ENCODE measurements around the gene SUCLG1.

Gene SUCLG1

DNA sequence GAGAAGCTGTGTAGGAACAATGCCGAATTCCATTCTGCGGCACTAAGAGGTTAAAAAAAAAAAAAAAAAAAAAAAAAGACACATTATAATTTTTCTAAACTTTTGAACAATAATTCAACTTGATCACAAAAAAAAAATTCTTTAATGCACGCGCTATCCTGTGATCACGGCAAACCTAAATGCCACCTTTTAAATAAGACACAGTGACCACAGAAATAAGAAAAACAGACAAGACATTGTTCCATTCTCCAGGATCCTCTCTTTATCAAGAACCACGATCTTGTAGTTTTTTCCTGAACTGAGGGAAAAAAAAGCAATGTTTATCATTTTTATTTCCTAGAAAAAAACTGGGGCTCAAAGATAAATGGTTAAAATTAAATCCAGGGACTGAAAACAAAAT, 9.4 kb downstream of the SUCLG1 start:
- Histone ChIP-seq H3K27ac (ENCODE audit: low read depth, low read length) (no peak overlapping the region), H2AFZ (ENCODE audit: low read length, unreplicated experiment) (no peak overlapping the region), H3K79me2 (ENCODE audit: control insufficient read depth, insufficient read depth, low read length, unreplicated experiment) (peaks cover 37% of the 10 kb centered on the region), H3K4me1 (ENCODE audit: control insufficient read depth, insufficient read depth, low read length, unreplicated experiment) (no peaks in the 10 kb centered on the region), H3K27me3 (ENCODE audit: insufficient read depth, low read length) (no peaks in the 10 kb centered on the region), H3K4me3 (ENCODE audit: low read depth, low read length) (no peak overlapping the region), H3K36me3 (ENCODE audit: insufficient read depth, low read length) (no peaks in the 10 kb centered on the region)

DNA sequence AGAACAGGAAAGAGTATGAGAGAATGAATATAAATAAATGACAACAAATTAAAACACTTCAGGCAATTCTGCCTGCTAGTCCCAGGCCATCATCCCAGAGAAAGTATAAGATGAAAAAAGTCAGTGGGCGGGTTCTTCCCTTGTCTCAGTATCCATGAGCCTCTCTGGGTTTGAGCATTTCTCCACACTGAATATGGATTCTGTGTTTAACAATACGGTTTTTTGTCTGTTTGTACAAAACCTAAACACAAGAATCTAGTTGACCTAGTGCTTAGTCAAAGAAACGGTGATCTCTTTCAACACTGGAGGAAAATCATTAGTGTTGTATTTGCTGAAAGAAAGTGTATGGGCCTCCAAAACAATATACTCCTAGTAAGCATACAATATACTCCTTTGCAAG, 10.0 kb downstream of the SUCLG1 start:
- H3K27me3 ChIP-seq (ENCODE audit: insufficient read depth, low read length), result no peaks in the 10 kb centered on the region
- peaks cover 31% of the 10 kb centered on the region for H3K79me2 ChIP-seq (ENCODE audit: control insufficient read depth, insufficient read depth, low read length, unreplicated experiment)
- H2AFZ ChIP-seq (ENCODE audit: low read length, unreplicated experiment), result no peak overlapping the region
- H3K4me1 ChIP-seq (ENCODE audit: control insufficient read depth, insufficient read depth, low read length, unreplicated experiment), result no peaks in the 10 kb centered on the region
- no peaks in the 10 kb centered on the region for H3K36me3 ChIP-seq (ENCODE audit: insufficient read depth, low read length)
- no peak overlapping the region for H3K4me3 ChIP-seq (ENCODE audit: low read depth, low read length)
- no peak overlapping the region for H3K27ac ChIP-seq (ENCODE audit: low read depth, low read length)

DNA sequence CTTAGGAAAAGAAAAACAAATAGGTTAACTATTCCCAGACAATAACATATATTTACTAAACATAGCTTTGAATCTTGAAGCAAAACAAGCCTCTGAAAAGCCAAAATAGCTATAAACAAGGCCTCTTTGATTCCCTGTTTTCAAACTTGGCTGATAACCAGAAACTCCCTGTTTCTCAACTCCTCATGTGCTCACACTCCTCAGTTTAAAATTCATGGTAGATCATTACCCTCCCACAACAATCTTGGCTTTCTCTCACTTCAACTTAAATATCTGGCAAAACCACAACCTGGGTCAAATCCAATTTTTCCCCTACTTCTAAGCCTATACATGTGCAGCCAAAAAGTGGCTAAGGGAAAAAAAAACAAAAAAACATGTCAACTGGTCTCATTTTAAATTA, 15.6 kb downstream of the SUCLG1 start:
- H3K4me1 ChIP-seq (ENCODE audit: control insufficient read depth, insufficient read depth, low read length, unreplicated experiment), result no peaks in the 10 kb centered on the region
- H3K4me3 ChIP-seq (ENCODE audit: low read depth, low read length), result no peak overlapping the region
- no peak overlapping the region for H3K27ac ChIP-seq (ENCODE audit: low read depth, low read length)
- peaks cover 4% of the 10 kb centered on the region for H3K79me2 ChIP-seq (ENCODE audit: control insufficient read depth, insufficient read depth, low read length, unreplicated experiment)
- H3K36me3 ChIP-seq (ENCODE audit: insufficient read depth, low read length), result peaks cover 17% of the 10 kb centered on the region
- H2AFZ ChIP-seq (ENCODE audit: low read length, unreplicated experiment), result no peak overlapping the region
- H3K27me3 ChIP-seq (ENCODE audit: insufficient read depth, low read length), result no peaks in the 10 kb centered on the region

DNA sequence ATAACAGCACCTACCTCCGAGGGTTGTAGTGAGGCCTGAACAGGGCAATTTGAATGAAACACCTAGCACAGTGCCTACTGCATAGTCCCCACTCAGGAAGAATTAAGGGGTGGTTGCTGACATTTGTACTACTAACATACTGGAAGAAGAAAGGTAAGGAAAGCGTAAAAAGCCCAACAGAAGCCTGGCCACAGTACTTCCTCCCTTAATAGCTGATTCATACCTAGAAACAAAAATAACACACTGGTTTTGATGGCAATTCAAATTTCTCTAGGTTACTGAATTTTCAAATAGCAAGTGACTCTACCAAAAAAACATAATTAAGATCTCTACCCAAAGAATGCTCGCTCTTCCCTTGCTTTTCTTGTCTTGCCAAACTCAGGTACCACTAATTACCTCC, 16.2 kb downstream of the SUCLG1 start:
- Histone ChIP-seq H3K27me3 (ENCODE audit: insufficient read depth, low read length) (no peaks in the 10 kb centered on the region), H3K4me1 (ENCODE audit: control insufficient read depth, insufficient read depth, low read length, unreplicated experiment) (no peaks in the 10 kb centered on the region), H3K36me3 (ENCODE audit: insufficient read depth, low read length) (peaks cover 22% of the 10 kb centered on the region), H3K27ac (ENCODE audit: low read depth, low read length) (no peak overlapping the region), H3K4me3 (ENCODE audit: low read depth, low read length) (no peak overlapping the region), H3K79me2 (ENCODE audit: control insufficient read depth, insufficient read depth, low read length, unreplicated experiment) (peaks cover 4% of the 10 kb centered on the region), H2AFZ (ENCODE audit: low read length, unreplicated experiment) (no peak overlapping the region)

DNA sequence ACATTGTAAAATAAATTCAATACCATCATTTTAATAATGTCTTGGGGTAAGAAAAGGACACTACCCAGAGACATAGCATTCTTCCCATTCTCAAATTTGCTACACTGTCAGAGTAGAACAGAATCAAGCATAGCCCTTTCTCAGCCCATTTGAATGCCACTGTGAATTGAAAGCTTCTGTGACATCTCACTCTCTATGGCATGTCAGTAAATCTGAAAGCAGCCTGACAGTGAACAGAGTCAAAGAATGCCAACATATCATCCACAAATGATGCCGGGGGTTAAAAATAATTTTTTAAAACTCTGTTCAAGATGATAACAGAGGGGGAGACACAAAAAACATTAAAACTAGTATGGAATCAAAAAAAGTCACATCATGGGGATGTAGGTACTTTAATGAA, 17.6 kb downstream of the SUCLG1 start:
- no peaks in the 10 kb centered on the region for H3K27me3 ChIP-seq (ENCODE audit: insufficient read depth, low read length)
- H3K27ac ChIP-seq (ENCODE audit: low read depth, low read length), result no peak overlapping the region
- H3K4me3 ChIP-seq (ENCODE audit: low read depth, low read length), result no peak overlapping the region
- H3K79me2 ChIP-seq (ENCODE audit: control insufficient read depth, insufficient read depth, low read length, unreplicated experiment), result peaks cover 4% of the 10 kb centered on the region
- no peaks in the 10 kb centered on the region for H3K4me1 ChIP-seq (ENCODE audit: control insufficient read depth, insufficient read depth, low read length, unreplicated experiment)
- H2AFZ ChIP-seq (ENCODE audit: low read length, unreplicated experiment), result no peak overlapping the region
- H3K36me3 ChIP-seq (ENCODE audit: insufficient read depth, low read length), result peaks cover 27% of the 10 kb centered on the region

DNA sequence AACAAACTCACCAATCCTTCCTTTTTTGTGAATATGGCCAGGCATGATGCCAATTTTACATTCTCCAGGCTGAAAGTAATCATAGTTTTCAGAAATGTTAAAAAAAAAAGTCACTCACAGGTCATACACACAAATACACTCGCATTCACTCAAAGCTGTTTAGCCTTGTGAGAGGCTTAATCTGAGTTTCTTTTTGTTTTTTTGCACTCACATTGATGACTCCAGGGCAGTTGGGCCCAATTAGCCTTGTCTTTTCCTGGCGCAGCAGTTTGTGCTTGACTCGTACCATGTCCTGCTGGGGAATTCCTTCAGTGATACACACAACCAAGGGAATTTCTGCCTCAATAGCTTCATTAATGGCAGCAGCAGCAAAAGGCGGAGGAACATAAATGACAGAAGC, 18.0 kb downstream of the SUCLG1 start:
- Histone ChIP-seq H3K79me2 (ENCODE audit: control insufficient read depth, insufficient read depth, low read length, unreplicated experiment) (peaks cover 2% of the 10 kb centered on the region), H2AFZ (ENCODE audit: low read length, unreplicated experiment) (no peak overlapping the region), H3K27me3 (ENCODE audit: insufficient read depth, low read length) (no peaks in the 10 kb centered on the region), H3K36me3 (ENCODE audit: insufficient read depth, low read length) (peaks cover 27% of the 10 kb centered on the region), H3K4me1 (ENCODE audit: control insufficient read depth, insufficient read depth, low read length, unreplicated experiment) (peaks cover 4% of the 10 kb centered on the region), H3K4me3 (ENCODE audit: low read depth, low read length) (no peak overlapping the region), H3K27ac (ENCODE audit: low read depth, low read length) (no peak overlapping the region)

DNA sequence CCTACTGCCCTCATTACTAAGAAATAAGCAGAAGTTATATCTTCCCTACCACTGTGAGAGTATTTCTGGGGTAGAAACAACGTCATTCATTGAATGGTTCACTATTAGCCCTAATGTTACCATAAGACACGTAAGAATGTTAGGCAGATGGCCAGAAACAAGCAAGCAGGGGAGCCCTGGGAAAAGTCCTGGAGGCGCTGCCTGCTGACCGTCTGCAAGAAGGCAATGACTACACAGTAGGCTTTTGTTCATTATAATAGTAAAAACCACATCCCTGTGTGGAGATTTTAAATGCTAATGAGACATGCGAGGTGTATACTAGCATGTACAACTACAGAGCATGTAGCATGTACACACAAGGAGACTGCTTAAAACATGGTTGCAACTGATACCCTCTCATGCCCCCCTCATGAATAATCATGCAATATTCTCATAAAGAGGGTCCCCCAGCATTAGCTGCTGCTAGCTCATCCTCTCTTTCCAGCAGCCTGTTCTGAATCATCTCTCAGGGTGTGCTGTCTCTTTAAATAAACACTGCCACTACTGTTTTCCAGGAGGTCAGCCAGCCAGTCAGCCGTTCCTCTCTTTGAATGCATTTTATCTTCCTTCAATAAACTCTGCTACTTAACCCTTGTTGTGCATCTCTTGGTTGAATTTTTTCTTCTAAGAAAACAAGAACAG, 23.6 kb downstream of the SUCLG1 start:
- no peak overlapping the region for H3K27ac ChIP-seq (ENCODE audit: low read depth, low read length)
- no peak overlapping the region for H2AFZ ChIP-seq (ENCODE audit: low read length, unreplicated experiment)
- no peaks in the 10 kb centered on the region for H3K27me3 ChIP-seq (ENCODE audit: insufficient read depth, low read length)
- peaks cover 36% of the 10 kb centered on the region for H3K36me3 ChIP-seq (ENCODE audit: insufficient read depth, low read length)
- H3K79me2 ChIP-seq (ENCODE audit: control insufficient read depth, insufficient read depth, low read length, unreplicated experiment), result no peaks in the 10 kb centered on the region
- peaks cover 10% of the 10 kb centered on the region for H3K4me1 ChIP-seq (ENCODE audit: control insufficient read depth, insufficient read depth, low read length, unreplicated experiment)
- no peak overlapping the region for H3K4me3 ChIP-seq (ENCODE audit: low read depth, low read length)

DNA sequence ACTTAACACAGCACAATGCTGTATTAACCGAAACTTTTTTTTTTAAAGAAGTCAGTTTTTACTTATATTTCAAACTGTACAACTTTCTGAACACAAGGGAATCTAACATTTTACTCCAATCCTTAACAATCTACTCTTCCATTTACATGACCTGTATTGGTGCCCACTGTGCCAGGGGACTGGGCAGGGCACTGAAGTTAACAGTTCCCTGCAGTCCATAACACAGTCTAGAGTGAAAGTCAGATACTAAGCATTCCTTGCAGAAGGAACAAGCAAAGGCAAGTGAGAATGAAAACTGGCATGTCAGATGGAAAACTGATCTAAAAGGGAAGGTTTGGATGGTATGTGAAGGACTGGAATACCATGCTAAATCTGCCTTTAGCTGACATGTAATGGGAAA, 29.8 kb downstream of the SUCLG1 start:
- H3K27ac ChIP-seq (ENCODE audit: low read depth, low read length), result no peak overlapping the region
- H3K36me3 ChIP-seq (ENCODE audit: insufficient read depth, low read length), result peaks cover 28% of the 10 kb centered on the region
- H3K79me2 ChIP-seq (ENCODE audit: control insufficient read depth, insufficient read depth, low read length, unreplicated experiment), result no peaks in the 10 kb centered on the region

DNA sequence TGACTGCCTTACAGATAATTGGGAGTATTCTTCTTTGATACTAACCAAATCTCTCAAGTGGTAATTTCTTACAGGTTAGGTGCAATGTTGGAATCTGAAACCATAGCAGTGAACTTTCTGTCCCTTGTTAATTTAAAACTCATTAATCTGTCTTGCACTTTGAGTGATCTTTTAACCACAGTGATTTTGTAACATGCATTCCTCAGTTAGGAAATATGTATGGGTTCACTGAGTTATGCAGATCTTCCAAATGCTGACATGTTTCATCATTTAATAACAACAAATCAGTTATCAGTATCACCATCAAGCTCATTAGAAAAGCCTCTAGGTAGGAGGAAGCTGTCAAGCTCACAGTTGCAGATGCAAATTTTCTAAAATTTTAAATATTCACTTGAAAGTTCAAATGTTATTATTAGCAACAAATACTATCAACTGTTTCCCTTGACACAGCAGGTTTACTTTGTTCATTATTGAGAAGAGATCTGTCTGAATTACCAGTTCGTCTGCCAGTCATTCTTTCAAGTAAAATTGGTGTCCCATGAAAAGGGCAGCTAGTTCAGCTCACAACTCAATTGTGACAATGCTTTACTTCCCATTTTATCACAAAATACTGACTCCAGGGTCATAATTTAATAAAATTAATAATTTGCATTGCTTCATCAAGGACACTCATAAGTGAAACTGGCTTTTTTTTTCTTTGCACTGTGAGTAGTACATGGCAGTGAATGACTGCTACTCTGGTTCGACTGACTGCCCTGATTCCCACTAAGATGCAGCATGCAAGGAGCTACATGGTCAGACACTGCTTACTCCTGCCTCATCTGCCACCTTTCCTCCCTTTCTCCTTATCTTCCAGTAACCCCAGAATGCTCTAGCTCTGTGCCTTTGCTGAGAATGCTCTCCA, 31.6 kb downstream of the SUCLG1 start:
- Histone ChIP-seq H3K79me2 (ENCODE audit: control insufficient read depth, insufficient read depth, low read length, unreplicated experiment) (no peaks in the 10 kb centered on the region), H3K27ac (ENCODE audit: low read depth, low read length) (no peak overlapping the region), H3K27me3 (ENCODE audit: insufficient read depth, low read length) (no peaks in the 10 kb centered on the region), H3K4me3 (ENCODE audit: low read depth, low read length) (no peak overlapping the region), H3K4me1 (ENCODE audit: control insufficient read depth, insufficient read depth, low read length, unreplicated experiment) (no peaks in the 10 kb centered on the region), H2AFZ (ENCODE audit: low read length, unreplicated experiment) (no peak overlapping the region), H3K36me3 (ENCODE audit: insufficient read depth, low read length) (peaks cover 19% of the 10 kb centered on the region)

More for the DNA sequence above, 29.8 kb downstream of the SUCLG1 start:
- H3K27me3 ChIP-seq (ENCODE audit: insufficient read depth, low read length), result no peaks in the 10 kb centered on the region
- no peak overlapping the region for H2AFZ ChIP-seq (ENCODE audit: low read length, unreplicated experiment)
- H3K4me1 ChIP-seq (ENCODE audit: control insufficient read depth, insufficient read depth, low read length, unreplicated experiment), result no peaks in the 10 kb centered on the region
- no peak overlapping the region for H3K4me3 ChIP-seq (ENCODE audit: low read depth, low read length)

DNA sequence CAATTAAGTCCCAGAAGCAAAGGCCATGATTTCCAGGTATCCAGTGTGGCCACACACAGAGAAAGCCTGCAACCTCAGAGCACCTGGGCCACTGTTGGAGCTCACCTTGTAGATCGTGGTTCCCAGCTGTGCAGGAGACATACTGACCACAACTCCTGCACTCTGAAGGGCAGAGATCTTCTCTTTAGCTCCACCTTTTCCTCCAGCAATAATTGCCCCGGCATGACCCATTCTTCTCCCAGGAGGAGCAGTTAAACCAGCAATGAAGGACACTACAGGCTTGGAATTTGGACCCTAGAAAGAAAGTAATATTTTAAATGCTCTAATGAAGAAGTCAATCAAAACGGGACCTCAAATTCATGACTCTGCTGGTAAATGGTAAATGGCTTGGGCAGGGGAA, 33.8 kb downstream of the SUCLG1 start:
- Histone ChIP-seq H3K36me3 (ENCODE audit: insufficient read depth, low read length) (peaks cover 8% of the 10 kb centered on the region; the same call in 1 of the 2 replicates), H3K27ac (ENCODE audit: low read depth, low read length) (no peak overlapping the region), H3K4me3 (ENCODE audit: low read depth, low read length) (no peak overlapping the region), H3K27me3 (ENCODE audit: insufficient read depth, low read length) (no peaks in the 10 kb centered on the region), H2AFZ (ENCODE audit: low read length, unreplicated experiment) (no peak overlapping the region), H3K79me2 (ENCODE audit: control insufficient read depth, insufficient read depth, low read length, unreplicated experiment) (no peaks in the 10 kb centered on the region), H3K4me1 (ENCODE audit: control insufficient read depth, insufficient read depth, low read length, unreplicated experiment) (no peaks in the 10 kb centered on the region)

DNA sequence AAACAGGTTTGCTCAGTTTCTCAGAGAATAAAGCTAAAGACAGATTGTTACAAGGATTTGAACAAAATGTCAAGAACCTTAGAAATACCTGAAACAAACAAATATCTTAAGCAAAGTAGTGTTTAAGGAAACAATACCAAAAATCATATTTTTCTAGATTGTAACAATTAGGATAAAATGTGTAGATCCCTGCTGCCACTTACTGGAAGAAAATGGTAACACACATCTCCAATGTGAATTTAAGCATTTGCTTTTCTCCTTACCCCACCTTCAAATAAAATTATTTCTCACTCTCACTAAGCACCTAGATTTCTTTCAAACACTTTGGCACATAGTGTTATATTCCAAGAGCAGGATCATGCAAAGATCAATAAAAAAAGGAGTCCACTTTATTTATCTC, 34.9 kb downstream of the SUCLG1 start:
- Histone ChIP-seq H3K27ac (ENCODE audit: low read depth, low read length) (no peak overlapping the region), H3K36me3 (ENCODE audit: insufficient read depth, low read length) (peaks cover 3% of the 10 kb centered on the region; the same call in 1 of the 2 replicates), H2AFZ (ENCODE audit: low read length, unreplicated experiment) (no peak overlapping the region), H3K4me1 (ENCODE audit: control insufficient read depth, insufficient read depth, low read length, unreplicated experiment) (no peaks in the 10 kb centered on the region), H3K79me2 (ENCODE audit: control insufficient read depth, insufficient read depth, low read length, unreplicated experiment) (no peaks in the 10 kb centered on the region), H3K27me3 (ENCODE audit: insufficient read depth, low read length) (no peaks in the 10 kb centered on the region), H3K4me3 (ENCODE audit: low read depth, low read length) (no peak overlapping the region)
